Left colon (tissue), 2 donors: ENCODE data around the gene ZNF765. TPM values are rescaled to one million over a fixed set of nuclear protein-coding genes. Genes with fewer than 3 reads are reported as not detected.
"Not testable (repeated sequence)": the region's sequence is repeated elsewhere in the genome, so short reads cannot be mapped to it uniquely, and the experiment has no call there.

ENCODE experiments used
- ATAC-seq: fragments of 200-7000 bp; cut with Tn5 transposase; one replicate; pipeline ENCODE4 v1.9.1; 2020; ENCODE audit warnings: mild to moderate bottlenecking, moderate library complexity
- DNase-seq, 2 donors: peaks; one replicate each; pipeline ENCODE4 v3.0.0-alpha.2; 2020
- intact Hi-C, 2 donors: fragments of 100-400 bp; cut with DNase I in 1 of 2; cut with micrococcal nuclease in 1 of 2; formaldehyde crosslinking; loops; one replicate each; pipeline versions ENCODE4 v1.11.2 to v1.14.0; 2022; cut with DNase I, micrococcal nuclease
- total RNA-seq, 2 donors: library from RNA; stranded (reverse); fragmentation: NEBNext Ultra II Directional; extraction: Animal tissue kit (Norgen Biotek cat#: 25700); gene quantifications; one replicate each; pipeline ENCODE4 v1.2.1, GENCODE V29; 2021
- donor health status: DM: no; HTN: no; CAD: no.
- donor health status: DM: yes; HTN: yes; CAD: no.

The ZNF765 gene
- total RNA-seq, 2 donors from 2014 or later: 9.6 to 9.9 TPM

- DNase-seq (peak; percentile 93 to 99), ATAC-seq (peak; percentile 100)
- intact Hi-C loops: no loop called here
These were observed 72.7 kb downstream of the ZNF765 start, which contains the start of gene ZNF813 for GRCh38 chr19:53467485-53468262. TSS of gene ZNF813 (plus strand) at chr19:53467733. CDS start at chr19:53483823, 16,090 bp downstream.

GRCh38 chr19:53468628-53469027 is 73.7 kb downstream of the ZNF765 start:
- ATAC-seq, intact Hi-C loops, DNase-seq: not testable (repeated sequence)

- DNase-seq: no peak
- ATAC-seq: no peak
- intact Hi-C loops: no loop called here
These were observed 77.0 kb downstream of the ZNF765 start for GRCh38 chr19:53471916-53472315.

- intact Hi-C loops, ATAC-seq, DNase-seq: not testable (repeated sequence)
These were observed 79.9 kb downstream of the ZNF765 start for GRCh38 chr19:53474832-53475231.

GRCh38 chr19:53475470-53475869 is 80.5 kb downstream of the ZNF765 start:
- DNase-seq, ATAC-seq, intact Hi-C loops: not testable (repeated sequence)

Other genes with a start within 250 kb of the ZNF765 start
- 1 to 10 TPM; 6.3 to 8.0 TPM for gene ZNF347, start 236.1 kb upstream of the ZNF765 start, total RNA-seq
- gene ZNF665, start 201.8 kb upstream of the ZNF765 start, total RNA-seq: 1 to 10 TPM; 1.8 to 2.0 TPM
- 1 to 10 TPM; 2.5 to 6.4 TPM for gene ZNF677, start 140.3 kb upstream of the ZNF765 start, total RNA-seq
- gene VN1R2, start 136.9 kb upstream of the ZNF765 start, total RNA-seq: not detected
- gene VN1R4, start 127.4 kb upstream of the ZNF765 start, total RNA-seq: not detected
- 1 to 10 TPM; 5.2 to 7.8 TPM for gene ZNF845, start 61.4 kb upstream of the ZNF765 start, total RNA-seq
- 1 to 10 TPM; 8.6 to 9.3 TPM for gene ZNF525, start 29.4 kb upstream of the ZNF765 start, total RNA-seq
- 1 to 10 TPM; 7.7 to 7.8 TPM for gene ZNF761, start 36.8 kb downstream of the ZNF765 start, total RNA-seq
- gene ZNF813, start 72.6 kb downstream of the ZNF765 start, total RNA-seq: 1 to 10 TPM; 3.4 to 4.2 TPM
- 1 to 10 TPM; 5.3 to 6.0 TPM for gene ZNF331, start 143.0 kb downstream of the ZNF765 start, total RNA-seq
- gene DPRX, start 236.8 kb downstream of the ZNF765 start, total RNA-seq: not detected